ENCODE data around the gene MFRP.

DNA sequence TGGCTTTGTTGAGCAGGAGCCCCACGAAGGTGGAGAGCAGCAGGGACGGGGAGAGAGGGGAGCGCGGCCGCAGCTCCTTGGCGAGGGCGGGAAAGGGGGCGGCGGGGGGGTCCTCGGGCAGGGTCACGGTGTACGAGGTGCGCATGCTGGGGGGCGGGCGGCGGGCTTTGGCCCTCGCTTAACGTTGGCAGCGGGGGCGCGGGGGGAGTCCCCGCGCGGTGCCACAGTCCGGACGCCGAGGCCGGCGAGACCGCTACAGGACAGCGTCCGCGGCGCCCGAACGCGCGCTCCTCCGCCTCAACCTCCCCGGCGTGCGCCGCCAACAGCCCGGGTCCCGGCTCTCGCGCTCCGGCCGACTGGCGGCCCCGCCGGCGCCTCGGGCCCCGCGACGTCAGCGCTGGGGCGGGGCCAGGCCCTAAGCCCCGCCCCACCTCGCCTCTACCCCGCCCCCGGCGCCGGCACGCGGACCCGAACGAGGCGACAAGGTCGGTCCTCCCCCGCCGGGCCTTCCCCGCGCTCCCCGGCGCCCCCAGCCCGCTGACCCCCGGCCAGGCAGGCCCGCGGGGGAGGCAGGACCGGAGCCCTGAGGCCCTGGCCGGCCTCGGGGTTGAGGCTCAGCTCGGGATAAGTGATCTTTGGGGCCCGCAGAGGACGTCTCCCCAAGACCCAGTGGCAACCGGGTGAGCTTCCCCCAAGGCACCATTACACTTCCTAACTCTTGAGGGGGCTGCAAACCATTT is 17.5 kb upstream of the MFRP start:
- TF ChIP-seq, protein P1, sequence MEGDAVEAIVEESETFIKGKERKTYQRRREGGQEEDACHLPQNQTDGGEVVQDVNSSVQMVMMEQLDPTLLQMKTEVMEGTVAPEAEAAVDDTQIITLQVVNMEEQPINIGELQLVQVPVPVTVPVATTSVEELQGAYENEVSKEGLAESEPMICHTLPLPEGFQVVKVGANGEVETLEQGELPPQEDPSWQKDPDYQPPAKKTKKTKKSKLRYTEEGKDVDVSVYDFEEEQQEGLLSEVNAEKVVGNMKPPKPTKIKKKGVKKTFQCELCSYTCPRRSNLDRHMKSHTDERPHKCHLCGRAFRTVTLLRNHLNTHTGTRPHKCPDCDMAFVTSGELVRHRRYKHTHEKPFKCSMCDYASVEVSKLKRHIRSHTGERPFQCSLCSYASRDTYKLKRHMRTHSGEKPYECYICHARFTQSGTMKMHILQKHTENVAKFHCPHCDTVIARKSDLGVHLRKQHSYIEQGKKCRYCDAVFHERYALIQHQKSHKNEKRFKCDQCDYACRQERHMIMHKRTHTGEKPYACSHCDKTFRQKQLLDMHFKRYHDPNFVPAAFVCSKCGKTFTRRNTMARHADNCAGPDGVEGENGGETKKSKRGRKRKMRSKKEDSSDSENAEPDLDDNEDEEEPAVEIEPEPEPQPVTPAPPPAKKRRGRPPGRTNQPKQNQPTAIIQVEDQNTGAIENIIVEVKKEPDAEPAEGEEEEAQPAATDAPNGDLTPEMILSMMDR (IDR thresholded peaks at IDR 0.05; ENCODE audit: insufficient read depth, low read depth, low read length), result no peak
- TF ChIP-seq EZH2 (IDR thresholded peaks at IDR 0.05; ENCODE audit: insufficient read depth, low read length), result no peak

All from astrocyte (in vitro differentiated cells and primary cell).